Kidney glomerular epithelial cell (primary cell): ENCODE results near the gene TCF3.

ENCODE experiments used
- DNase-seq: peaks from one replicate; lab custom pipeline; 2025; lab: John Stamatoyannopoulos, UW

TCF3 gene

GRCh38 chr19:1580957-1581356, 71.5 kb downstream of the TCF3 start:
- no peak for DNase-seq

GRCh38 chr19:1580382-1580781, 72.0 kb downstream of the TCF3 start:
- no peak for DNase-seq

- DNase-seq, result no peak
These were observed 73.2 kb downstream of the TCF3 start for GRCh38 chr19:1579222-1579621.

GRCh38 chr19:1577929-1578618, 74.3 kb downstream of the TCF3 start:
- DNase-seq, result no peak

- no peak for DNase-seq
These were observed 75.1 kb downstream of the TCF3 start for GRCh38 chr19:1577090-1577928.

- no peak for DNase-seq
These were observed 75.9 kb downstream of the TCF3 start for GRCh38 chr19:1576242-1577089.

- no peak for DNase-seq
These were observed 76.8 kb downstream of the TCF3 start for GRCh38 chr19:1575323-1576241.

- DNase-seq, result no peak
These were observed 77.9 kb downstream of the TCF3 start for GRCh38 chr19:1574354-1575136.

GRCh38 chr19:1572795-1573194, 79.6 kb downstream of the TCF3 start:
- no peak for DNase-seq

- no peak for DNase-seq
These were observed 81.1 kb downstream of the TCF3 start for GRCh38 chr19:1571358-1571757.

GRCh38 chr19:1570836-1571235, 81.6 kb downstream of the TCF3 start:
- no peak for DNase-seq

- no peak for DNase-seq
These were observed 82.4 kb downstream of the TCF3 start for GRCh38 chr19:1569997-1570396.

- no peak for DNase-seq
These were observed 83.9 kb downstream of the TCF3 start, which contains the start of gene MEX3D for GRCh38 chr19:1568320-1569019. TSS of gene MEX3D (minus strand) at chr19:1568325. CDS start at chr19:1568058, 267 bp downstream.

- no peak for DNase-seq
These were observed 84.6 kb downstream of the TCF3 start for GRCh38 chr19:1567848-1568227.

GRCh38 chr19:1567116-1567847, 85.1 kb downstream of the TCF3 start:
- DNase-seq, result no peak

GRCh38 chr19:1566392-1567115, 85.9 kb downstream of the TCF3 start:
- peak; percentile 76 for DNase-seq

- no peak for DNase-seq
These were observed 89.2 kb downstream of the TCF3 start for GRCh38 chr19:1563251-1563650.

- DNase-seq, result no peak
These were observed 91.1 kb downstream of the TCF3 start for GRCh38 chr19:1561236-1561842.
